Measurements from ENCODE around the gene IRF5. TPM values are rescaled to one million over a fixed set of nuclear protein-coding genes. Genes with fewer than 3 reads are reported as not detected.

The IRF5 gene
- total RNA-seq, 2 experiments from 2014 or later, result 7.4 to 8.0 TPM

DNA sequence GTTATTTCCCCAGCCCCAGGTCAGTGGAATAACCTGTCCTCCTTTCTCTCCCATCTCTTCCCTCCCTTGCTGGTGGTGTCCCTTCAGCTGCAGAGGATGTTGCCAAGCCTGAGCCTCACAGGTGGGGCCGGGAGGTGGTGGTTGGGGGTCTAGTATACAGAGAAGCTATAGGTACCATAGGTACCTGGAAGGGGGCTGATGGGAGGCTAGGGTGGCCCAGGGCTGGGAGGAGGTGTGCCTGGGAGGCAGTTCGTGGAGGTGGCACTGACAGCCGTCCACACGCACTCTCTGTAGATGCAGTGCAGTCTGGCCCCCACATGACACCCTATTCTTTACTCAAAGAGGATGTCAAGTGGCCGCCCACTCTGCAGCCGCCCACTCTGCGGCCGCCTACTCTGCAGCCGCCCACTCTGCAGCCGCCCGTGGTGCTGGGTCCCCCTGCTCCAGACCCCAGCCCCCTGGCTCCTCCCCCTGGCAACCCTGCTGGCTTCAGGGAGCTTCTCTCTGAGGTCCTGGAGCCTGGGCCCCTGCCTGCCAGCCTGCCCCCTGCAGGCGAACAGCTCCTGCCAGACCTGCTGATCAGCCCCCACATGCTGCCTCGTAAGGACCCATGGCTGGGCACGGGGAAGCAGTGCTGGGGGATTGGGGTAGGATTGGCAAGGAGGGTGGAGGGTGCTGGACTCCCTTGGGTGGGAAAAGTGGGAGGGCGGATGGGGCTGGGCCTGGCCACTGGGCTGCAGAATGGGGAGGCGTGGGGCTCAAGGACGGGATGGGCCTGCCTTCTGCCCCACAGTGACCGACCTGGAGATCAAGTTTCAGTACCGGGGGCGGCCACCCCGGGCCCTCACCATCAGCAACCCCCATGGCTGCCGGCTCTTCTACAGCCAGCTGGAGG lies 9.5 kb downstream of the IRF5 start:
- ChIA-PET POLR2A (interaction anchor here (1.0 to 1.9 kb wide), 2 partner anchors 13 kb away, joined by 3 to 4 read pairs; no protein-coding TSS in a partner anchor), CTCF (interaction anchor here (1.0 to 1.4 kb wide), 5 partner anchors 10 to 492 kb away, joined by 3 to 5 read pairs (median 4); no protein-coding TSS in a partner anchor)
- H3K27ac Mint-ChIP-seq, result peak overlapping the region; percentile 11
- ATAC-seq, result peak; percentile 31
- no peaks in the 10 kb centered on the region for H3K27me3 Mint-ChIP-seq (ENCODE audit: low read depth)
- no peak overlapping the region for H3K4me3 Mint-ChIP-seq
- no peaks in the 10 kb centered on the region for H3K9me3 Mint-ChIP-seq (ENCODE audit: insufficient read depth)
- peaks cover 17% of the 10 kb centered on the region for H3K36me3 Mint-ChIP-seq (ENCODE audit: low read depth)
- no peak for DNase-seq
- H3K4me1 Mint-ChIP-seq (ENCODE audit: low read depth), result peaks cover 5% of the 10 kb centered on the region

DNA sequence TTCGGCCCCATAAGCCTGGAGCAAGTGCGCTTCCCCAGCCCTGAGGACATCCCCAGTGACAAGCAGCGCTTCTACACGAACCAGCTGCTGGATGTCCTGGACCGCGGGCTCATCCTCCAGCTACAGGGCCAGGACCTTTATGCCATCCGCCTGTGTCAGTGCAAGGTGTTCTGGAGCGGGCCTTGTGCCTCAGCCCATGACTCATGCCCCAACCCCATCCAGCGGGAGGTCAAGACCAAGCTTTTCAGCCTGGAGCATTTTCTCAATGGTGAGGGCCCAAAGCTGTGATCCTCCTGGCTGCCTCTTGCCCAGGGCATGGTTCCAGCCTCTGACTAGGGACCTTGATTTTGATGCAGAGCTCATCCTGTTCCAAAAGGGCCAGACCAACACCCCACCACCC lies 10.1 kb downstream of the IRF5 start:
- H3K4me1 Mint-ChIP-seq (ENCODE audit: low read depth), result peaks cover 7% of the 10 kb centered on the region
- DNase-seq, result no peak
- ATAC-seq, result no peak
- H3K9me3 Mint-ChIP-seq (ENCODE audit: insufficient read depth), result no peaks in the 10 kb centered on the region
- no peaks in the 10 kb centered on the region for H3K27me3 Mint-ChIP-seq (ENCODE audit: low read depth)
- CTCF ChIA-PET, result interaction anchor here (1.0 to 1.4 kb wide), 5 partner anchors 10 to 491 kb away, joined by 3 to 5 read pairs (median 4); no protein-coding TSS in a partner anchor
- no peak overlapping the region for H3K27ac Mint-ChIP-seq
- POLR2A ChIA-PET, result interaction anchor here (1.0 kb wide), 1 partner anchor 14 kb away, joined by 3 read pairs; no protein-coding TSS in a partner anchor
- no peak overlapping the region for H3K4me3 Mint-ChIP-seq
- H3K36me3 Mint-ChIP-seq (ENCODE audit: low read depth), result peaks cover 19% of the 10 kb centered on the region

DNA sequence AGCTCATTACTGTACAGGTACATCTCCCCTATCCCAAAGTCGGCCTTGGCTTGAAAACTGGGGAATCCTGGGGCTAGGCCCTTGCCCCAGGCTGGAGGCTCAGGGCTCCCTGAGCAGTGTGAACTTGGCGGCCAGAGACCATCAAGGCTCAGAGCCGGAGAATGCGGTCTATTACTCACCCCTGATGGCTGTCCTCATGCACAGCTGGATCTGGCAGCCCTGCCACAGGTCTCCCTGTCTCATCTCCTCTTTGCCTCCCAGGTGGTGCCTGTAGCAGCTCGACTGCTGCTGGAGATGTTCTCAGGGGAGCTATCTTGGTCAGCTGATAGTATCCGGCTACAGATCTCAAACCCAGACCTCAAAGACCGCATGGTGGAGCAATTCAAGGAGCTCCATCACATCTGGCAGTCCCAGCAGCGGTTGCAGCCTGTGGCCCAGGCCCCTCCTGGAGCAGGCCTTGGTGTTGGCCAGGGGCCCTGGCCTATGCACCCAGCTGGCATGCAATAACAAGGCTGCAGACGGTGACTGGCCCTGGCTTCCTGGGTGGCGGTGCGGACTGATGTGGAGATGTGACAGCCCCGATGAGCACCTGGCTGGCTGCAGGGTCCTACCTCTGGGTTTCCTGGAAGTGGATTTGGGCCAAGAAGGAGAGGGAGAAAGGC lies 10.7 kb downstream of the IRF5 start:
- Mint-ChIP-seq H3K27me3 (ENCODE audit: low read depth) (no peaks in the 10 kb centered on the region), H3K27ac (no peak overlapping the region), H3K9me3 (ENCODE audit: insufficient read depth) (no peaks in the 10 kb centered on the region), H3K4me1 (ENCODE audit: low read depth) (peaks cover 7% of the 10 kb centered on the region), H3K36me3 (ENCODE audit: low read depth) (peaks cover 25% of the 10 kb centered on the region), H3K4me3 (no peak overlapping the region)
- ChIA-PET POLR2A (interaction anchor here (0.7 to 1.0 kb wide), 2 partner anchors 14 to 143 kb away, joined by 3 read pairs; no protein-coding TSS in a partner anchor), CTCF (interaction anchor here (1.2 to 1.4 kb wide), 2 partner anchors 28 to 491 kb away, joined by 3 read pairs; no protein-coding TSS in a partner anchor)
- ATAC-seq (no peak), DNase-seq (no peak)

DNA sequence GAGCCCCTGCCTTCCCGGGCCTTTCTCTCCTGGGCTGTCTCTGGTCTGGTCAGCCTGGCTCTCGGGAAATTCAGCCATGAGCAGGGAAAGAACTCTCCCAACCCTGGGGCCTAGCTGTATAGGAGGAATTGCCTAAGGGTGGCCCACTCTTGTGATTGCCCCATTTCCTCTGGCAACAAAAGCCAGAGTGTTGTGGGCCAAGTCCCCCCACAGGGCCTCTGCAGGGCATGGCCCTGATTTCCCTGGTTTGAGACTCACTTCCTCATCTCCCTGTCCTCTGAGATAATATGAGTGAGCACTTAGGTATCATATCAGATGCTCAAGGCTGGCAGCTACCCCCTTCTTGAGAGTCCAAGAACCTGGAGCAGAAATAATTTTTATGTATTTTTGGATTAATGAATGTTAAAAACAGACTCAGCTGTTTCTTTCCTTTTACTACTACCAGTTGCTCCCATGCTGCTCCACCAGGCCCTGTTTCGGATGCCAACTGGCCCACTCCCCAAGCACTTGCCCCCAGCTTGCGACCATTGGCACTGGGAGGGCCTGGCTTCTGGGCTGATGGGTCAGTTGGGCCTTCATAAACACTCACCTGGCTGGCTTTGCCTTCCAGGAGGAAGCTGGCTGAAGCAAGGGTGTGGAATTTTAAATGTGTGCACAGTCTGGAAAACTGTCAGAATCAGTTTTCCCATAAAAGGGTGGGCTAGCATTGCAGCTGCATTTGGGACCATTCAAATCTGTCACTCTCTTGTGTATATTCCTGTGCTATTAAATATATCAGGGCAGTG lies 11.4 kb downstream of the IRF5 start:
- Mint-ChIP-seq H3K36me3 (ENCODE audit: low read depth) (peaks cover 32% of the 10 kb centered on the region), H3K27ac (no peak overlapping the region), H3K27me3 (ENCODE audit: low read depth) (no peaks in the 10 kb centered on the region), H3K4me3 (no peak overlapping the region), H3K9me3 (ENCODE audit: insufficient read depth) (no peaks in the 10 kb centered on the region), H3K4me1 (ENCODE audit: low read depth) (peaks cover 7% of the 10 kb centered on the region)
- no peak for DNase-seq
- POLR2A ChIA-PET, result interaction anchor here (0.7 kb wide), 1 partner anchor 142 kb away, joined by 3 read pairs; no protein-coding TSS in a partner anchor
- ATAC-seq, result no peak
- CTCF ChIA-PET, result no interaction called here

DNA sequence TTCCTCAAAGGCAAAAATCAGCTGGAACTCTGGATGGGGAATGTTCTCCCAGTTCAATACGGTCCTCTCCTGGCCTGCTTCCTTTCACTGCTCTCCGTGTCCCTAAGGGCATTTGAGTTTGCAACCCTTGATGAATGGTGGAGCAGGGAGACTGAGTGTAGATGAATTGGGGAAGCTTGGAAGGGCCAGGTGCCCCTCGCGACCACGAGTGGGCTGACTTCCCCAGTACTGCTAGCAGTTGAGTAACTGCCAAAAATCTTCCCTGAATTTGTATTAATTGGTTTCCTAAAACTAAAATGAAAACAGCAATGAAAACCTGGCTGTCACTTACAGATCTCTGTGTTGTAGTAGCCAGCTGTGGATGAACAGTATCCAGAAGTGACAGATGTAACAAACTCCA lies 13.6 kb downstream of the IRF5 start:
- Mint-ChIP-seq H3K9me3 (ENCODE audit: insufficient read depth) (no peaks in the 10 kb centered on the region), H3K36me3 (ENCODE audit: low read depth) (peaks cover 43% of the 10 kb centered on the region), H3K27ac (peak overlapping the region; percentile 33), H3K27me3 (ENCODE audit: low read depth) (no peaks in the 10 kb centered on the region), H3K4me3 (no peak overlapping the region), H3K4me1 (ENCODE audit: low read depth) (peaks cover 7% of the 10 kb centered on the region)
- no peak for DNase-seq
- ChIA-PET POLR2A (interaction anchor here (0.9 to 1.0 kb wide), 2 partner anchors 103 to 172 kb away, joined by 3 to 4 read pairs; no protein-coding TSS in a partner anchor), CTCF (interaction anchor here (0.8 kb wide), 1 partner anchor 10 kb away, joined by 3 read pairs; no protein-coding TSS in a partner anchor)
- ATAC-seq, result no peak

DNA sequence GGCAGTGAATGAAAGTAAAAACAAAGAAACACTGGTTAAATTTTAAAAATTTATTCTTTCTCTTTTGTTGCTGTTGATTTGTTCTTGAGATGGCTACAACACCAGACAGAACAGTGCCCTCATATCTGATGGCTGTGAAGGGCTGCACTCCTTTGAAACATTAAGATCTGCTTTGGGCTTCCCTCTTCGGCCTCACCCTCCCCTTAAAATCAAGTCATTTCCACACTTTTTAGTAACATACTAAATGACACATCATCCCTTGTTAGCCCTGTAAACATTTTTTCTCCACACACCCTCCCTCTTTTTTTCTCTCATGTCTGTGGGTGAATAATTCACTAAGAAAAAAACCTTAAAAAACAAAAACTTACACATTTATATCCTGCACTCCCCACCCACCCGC lies 16.4 kb downstream of the IRF5 start:
- CTCF ChIA-PET, result interaction anchor here (0.8 to 1.1 kb wide), 2 partner anchors 23 to 65 kb away, joined by 3 read pairs; no protein-coding TSS in a partner anchor
- ATAC-seq (no peak), DNase-seq (no peak)
- Mint-ChIP-seq H3K36me3 (ENCODE audit: low read depth) (peaks cover 62% of the 10 kb centered on the region), H3K4me3 (no peak overlapping the region), H3K27ac (no peak overlapping the region), H3K27me3 (ENCODE audit: low read depth) (no peaks in the 10 kb centered on the region), H3K4me1 (ENCODE audit: low read depth) (peaks cover 7% of the 10 kb centered on the region), H3K9me3 (ENCODE audit: insufficient read depth) (no peaks in the 10 kb centered on the region)
- POLR2A ChIA-PET, result no interaction called here

DNA sequence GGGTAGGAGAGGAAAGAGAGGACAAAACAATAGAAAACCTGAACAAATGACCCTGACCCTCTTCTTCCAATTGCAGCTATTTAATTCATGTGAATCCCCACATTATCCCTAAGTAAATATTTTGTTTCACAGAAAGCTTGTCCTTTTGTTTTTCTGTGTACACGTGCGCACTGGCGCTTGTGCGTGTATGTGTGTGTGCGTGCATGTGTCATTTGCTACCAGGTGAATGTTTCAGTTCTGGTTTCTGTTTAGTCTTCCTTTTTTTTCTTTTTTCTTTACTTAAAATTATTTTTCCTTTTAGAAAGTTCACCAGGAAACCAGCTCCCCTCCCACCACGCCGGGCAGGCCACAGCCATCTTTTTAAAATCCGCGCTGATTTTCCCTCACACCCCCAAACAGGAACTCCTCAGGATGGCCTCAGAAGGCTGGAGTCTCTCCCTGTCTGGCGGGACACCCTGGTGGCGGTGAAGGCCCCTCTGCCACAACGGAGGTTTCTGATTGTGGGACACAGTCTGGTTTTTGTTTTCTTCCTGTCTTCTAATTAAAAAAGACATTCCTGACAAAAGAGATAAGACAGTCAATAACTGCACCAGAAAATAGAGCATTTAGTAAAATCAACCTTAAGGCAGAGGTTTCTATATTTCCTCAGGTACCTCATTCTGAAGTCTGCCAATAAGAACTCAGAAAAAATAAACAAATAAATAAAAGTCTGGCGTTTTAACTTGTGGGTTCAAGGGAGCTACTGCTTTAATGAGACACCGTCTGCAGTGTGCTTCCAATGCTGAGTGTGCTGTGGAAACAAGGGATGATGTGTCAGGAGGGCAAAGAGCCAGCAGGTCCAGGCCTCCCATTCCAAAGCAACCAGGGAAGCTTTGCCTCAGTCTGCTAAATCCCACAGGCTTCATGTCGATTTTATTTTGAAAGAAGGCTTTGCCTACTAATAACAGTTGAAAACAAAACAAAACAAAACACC lies 17.4 kb downstream of the IRF5 start:
- Mint-ChIP-seq H3K27me3 (ENCODE audit: low read depth) (no peaks in the 10 kb centered on the region), H3K36me3 (ENCODE audit: low read depth) (peaks cover 67% of the 10 kb centered on the region), H3K4me1 (ENCODE audit: low read depth) (peaks cover 7% of the 10 kb centered on the region), H3K9me3 (ENCODE audit: insufficient read depth) (no peaks in the 10 kb centered on the region), H3K4me3 (no peak overlapping the region), H3K27ac (no peak overlapping the region)
- ChIA-PET POLR2A (no interaction called here), CTCF (interaction anchor here (0.8 to 1.1 kb wide), 3 partner anchors 10 to 64 kb away, joined by 3 read pairs; no protein-coding TSS in a partner anchor)
- DNase-seq, result no peak
- ATAC-seq, result no peak

DNA sequence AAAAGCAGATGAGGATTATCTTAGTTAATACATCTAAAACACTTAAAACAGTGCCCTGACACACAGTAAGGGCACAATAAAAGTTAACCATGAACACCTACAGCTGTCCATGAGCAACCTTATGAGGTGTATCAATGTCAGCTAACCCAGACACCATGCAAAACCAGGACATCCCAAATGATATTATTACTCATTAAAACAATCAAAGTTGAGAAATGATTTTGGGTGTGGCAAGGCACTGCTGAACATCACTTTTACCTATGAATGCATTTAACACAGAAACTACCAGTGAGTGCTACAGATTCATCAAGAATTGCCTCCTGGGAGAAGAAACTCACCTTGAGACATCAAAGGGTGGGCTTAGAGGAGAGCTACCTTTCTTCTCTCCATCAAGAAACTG lies 18.3 kb downstream of the IRF5 start:
- no peaks in the 10 kb centered on the region for H3K9me3 Mint-ChIP-seq (ENCODE audit: insufficient read depth)
- ChIA-PET CTCF (interaction anchor here (1.0 kb wide), 1 partner anchor 11 kb away, joined by 3 read pairs; no protein-coding TSS in a partner anchor), POLR2A (no interaction called here)
- DNase-seq (no peak), ATAC-seq (no peak)
- peaks cover 7% of the 10 kb centered on the region for H3K4me1 Mint-ChIP-seq (ENCODE audit: low read depth)
- H3K36me3 Mint-ChIP-seq (ENCODE audit: low read depth), result peaks cover 60% of the 10 kb centered on the region
- H3K4me3 Mint-ChIP-seq, result no peak overlapping the region
- no peak overlapping the region for H3K27ac Mint-ChIP-seq
- H3K27me3 Mint-ChIP-seq (ENCODE audit: low read depth), result no peaks in the 10 kb centered on the region

DNA sequence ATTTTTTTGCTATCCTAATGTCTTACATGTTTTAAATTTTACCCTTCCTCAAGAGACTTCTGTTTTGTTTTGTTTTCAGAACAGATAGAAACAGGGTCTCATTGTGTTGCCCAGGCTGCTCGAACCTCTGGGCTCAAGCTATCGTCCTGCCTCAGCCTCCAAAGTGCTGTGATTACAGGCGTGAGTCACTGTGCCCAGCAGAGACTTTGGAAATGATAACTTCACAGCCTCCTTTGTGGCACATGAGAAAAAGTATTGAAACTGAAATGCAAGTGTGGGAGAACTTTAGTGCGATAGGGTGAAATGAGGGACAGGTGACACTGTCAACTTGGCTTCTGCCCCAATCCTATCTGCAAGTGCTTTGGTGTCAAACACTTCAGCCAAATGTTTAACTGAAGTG lies 21.6 kb downstream of the IRF5 start:
- POLR2A ChIA-PET, result no interaction called here
- H3K27me3 Mint-ChIP-seq (ENCODE audit: low read depth), result no peaks in the 10 kb centered on the region
- CTCF ChIA-PET, result no interaction called here
- H3K27ac Mint-ChIP-seq, result no peak overlapping the region
- ATAC-seq (no peak), DNase-seq (no peak)
- H3K36me3 Mint-ChIP-seq (ENCODE audit: low read depth), result peaks cover 57% of the 10 kb centered on the region
- peaks cover 11% of the 10 kb centered on the region for H3K4me1 Mint-ChIP-seq (ENCODE audit: low read depth)
- no peak overlapping the region for H3K4me3 Mint-ChIP-seq
- H3K9me3 Mint-ChIP-seq (ENCODE audit: insufficient read depth), result no peaks in the 10 kb centered on the region

DNA sequence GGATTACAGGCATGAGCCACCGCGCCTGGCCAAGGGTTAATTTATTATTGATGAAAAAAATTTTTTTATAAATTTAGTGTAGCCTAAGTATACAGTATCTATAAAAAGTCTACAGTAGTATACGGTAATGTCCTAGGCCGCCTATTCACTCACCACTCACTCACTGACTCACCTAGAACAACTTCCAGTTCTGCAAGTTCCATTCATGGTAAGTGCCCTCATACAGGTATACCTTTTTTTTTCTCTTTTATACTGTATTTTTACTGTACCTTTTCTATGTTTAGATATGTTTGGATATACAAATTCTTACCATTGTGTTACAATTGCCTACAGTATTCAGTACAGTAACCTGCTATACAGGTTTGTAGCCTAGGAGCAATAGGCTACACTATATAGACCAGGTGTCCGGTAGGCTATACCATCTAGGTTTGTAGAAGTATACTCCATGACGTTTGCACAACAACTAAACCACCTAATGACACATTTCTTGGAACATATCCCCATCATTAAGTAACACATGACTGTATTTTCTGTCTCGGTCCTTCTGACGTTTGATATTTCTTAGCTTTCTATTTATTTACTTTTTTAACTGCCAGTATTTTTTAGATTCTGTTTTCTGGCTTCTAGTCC lies 23.4 kb downstream of the IRF5 start:
- CTCF ChIA-PET, result interaction anchor here (1.3 kb wide), 1 partner anchor 78 kb away, joined by 3 read pairs; no protein-coding TSS in a partner anchor
- ATAC-seq (no peak), DNase-seq (no peak)
- Mint-ChIP-seq H3K4me1 (ENCODE audit: low read depth) (peaks cover 13% of the 10 kb centered on the region), H3K4me3 (no peak overlapping the region), H3K27ac (no peak overlapping the region), H3K27me3 (ENCODE audit: low read depth) (no peaks in the 10 kb centered on the region), H3K9me3 (ENCODE audit: insufficient read depth) (no peaks in the 10 kb centered on the region), H3K36me3 (ENCODE audit: low read depth) (peaks cover 65% of the 10 kb centered on the region)
- POLR2A ChIA-PET, result no interaction called here

Measured in activated CD8-positive, alpha-beta T cell treated with anti-CD3 and anti-CD28 coated beads, Interleukin-2, amount 10 ng/mL, durations not matched to agents 7 days and 5 days (primary cell).